K562 (cell line): Measurements from ENCODE around the gene AGPAT2. TPM values are rescaled to one million over a fixed set of nuclear protein-coding genes. Genes with fewer than 3 reads are reported as not detected.

Experiments used
- BRF1 ChIP-seq: IDR thresholded peaks from 3 replicates; pipeline ENCODE4 v1.6.1; 2011; ENCODE audit warnings: borderline replicate concordance, mild to moderate bottlenecking; ENCODE audit not compliant: insufficient read length; ENCODE audit errors: extremely low read depth
- CHCHD3 ChIP-seq: fragments of 250-450 bp; sonication (Bioruptor Pico); IDR thresholded peaks from 2 replicates; pipeline ENCODE4 v2.1.2; 2022; ENCODE audit warnings: mild to moderate bottlenecking
- CHD2 ChIP-seq: IDR thresholded peaks from 2 replicates; pipeline ENCODE4 v1.6.1; 2011; ENCODE audit warnings: low read depth, low read length
- DMBX1 ChIP-seq: fragments of 250-450 bp; sonication (Bioruptor Pico); IDR thresholded peaks from 2 replicates; pipeline ENCODE4 v1.8.0; 2022; ENCODE audit warnings: inconsistent platforms, mild to moderate bottlenecking, moderate library complexity, borderline replicate concordance
- GTF2A2 ChIP-seq: IDR thresholded peaks from 2 replicates; pipeline ENCODE4 v1.6.1; 2016; ENCODE audit warnings: mild to moderate bottlenecking, missing genetic modification characterization, missing compliant biosample characterization
- MYNN ChIP-seq, 2 experiments: sonication (generic); formaldehyde crosslinking in 1 of 2; IDR thresholded peaks; 2 replicates each; pipeline versions ENCODE4 v1.5.0 to v1.6.1; 2016 to 2020; ENCODE audit warnings: antibody characterized with exemption in 1 of 2, missing genetic modification reagents in 1 of 2
- NFIC ChIP-seq: fragments of 450-650 bp; IDR thresholded peaks from 2 replicates; pipeline ENCODE4 v1.6.1; 2017; ENCODE audit warnings: mild to moderate bottlenecking, inconsistent platforms
- NFRKB ChIP-seq: fragments of 450-650 bp; IDR thresholded peaks from 2 replicates; pipeline ENCODE4 v1.6.1; 2016; ENCODE audit warnings: low read depth
- NR4A1 ChIP-seq, 2 experiments: fragments of 250-450 bp in 1 of 2; fragments of 450-650 bp in 1 of 2; sonication (Bioruptor Pico) in 1 of 2; IDR thresholded peaks; 2 replicates each; pipeline versions ENCODE4 v1.4.0 to v1.6.1; 2016 to 2020; ENCODE audit warnings: mild to moderate bottlenecking in 2 of 2, missing compliant biosample characterization in 1 of 2, missing genetic modification characterization in 1 of 2, moderate library complexity in 1 of 2
- RERE ChIP-seq: sonication (generic); formaldehyde crosslinking; IDR thresholded peaks from 2 replicates; pipeline ENCODE4 v1.8.0; 2023; ENCODE audit warnings: missing genetic modification reagents, mild to moderate bottlenecking, borderline replicate concordance
- TEAD1 ChIP-seq, 2 experiments: fragments of 450-650 bp in 1 of 2; sonication (generic) in 1 of 2; formaldehyde crosslinking; IDR thresholded peaks; 2 replicates each; pipeline versions ENCODE4 v1.4.0 to v1.8.0; 2020 to 2022; ENCODE audit warnings: mild to moderate bottlenecking in 2 of 2, missing genetic modification reagents in 1 of 2
- ZBTB12 ChIP-seq: fragments of 250-450 bp; sonication (Bioruptor Pico); IDR thresholded peaks from 2 replicates; pipeline ENCODE4 v1.4.0; 2020
- ZBTB5 ChIP-seq: fragments of 450-650 bp; IDR thresholded peaks from 2 replicates; pipeline ENCODE4 v1.6.1; 2017; ENCODE audit warnings: antibody characterized with exemption
- ZNF133 ChIP-seq: fragments of 250-450 bp; sonication (Bioruptor Pico); IDR thresholded peaks from 2 replicates; pipeline ENCODE4 v1.4.0; 2020; ENCODE audit warnings: mild to moderate bottlenecking
- ZNF239 ChIP-seq: fragments of 250-450 bp; sonication (Bioruptor Pico); IDR thresholded peaks from 2 replicates; pipeline ENCODE4 v1.4.0; 2020; ENCODE audit warnings: mild to moderate bottlenecking
- ZSCAN29 ChIP-seq: fragments of 450-650 bp; IDR thresholded peaks from 2 replicates; pipeline ENCODE4 v1.6.1; 2017
- polyA plus RNA-seq, 8 experiments: library from polyadenylated mRNA; depleted of rRNA in 4 of 8; stranded (reverse) in 5 of 8; unstranded in 3 of 8; fragments of >200 nt; fragmentation: Nextera tagmentation in 2 of 8; fragmentation: Illumina TruSeq in 1 of 8; extraction: Ambion mirVana in 2 of 8; extraction: Trizol in 1 of 8; gene quantifications; 2 replicates each; pipeline versions ENCODE4 v1.2.1 to v1.2.3, GENCODE V29; 2011 to 2014; ENCODE audit warnings: inconsistent platforms in 1 of 8, missing spikeins in 1 of 8
- total RNA-seq, 7 experiments: library from RNA; depleted of rRNA in 6 of 7; stranded (reverse); fragments of >200 nt in 6 of 7; fragmentation: Illumina TruSeq in 2 of 7; extraction: Trizol in 2 of 7; gene quantifications; 2 replicates each; pipeline versions ENCODE4 v1.2.1 to v1.2.3, GENCODE V29; 2011 to 2021; ENCODE audit warnings: low replicate concordance in 1 of 7
- TF ChIP-seq, protein P1 (sequence below): fragments of 250-450 bp; sonication (Bioruptor Pico); IDR thresholded peaks from 2 replicates; pipeline ENCODE4 v1.8.0; 2021; ENCODE audit warnings: moderate library complexity, mild to moderate bottlenecking, inconsistent platforms

The AGPAT2 gene
- total and polyA plus RNA-seq, 9 of the 15 experiments (the other 6 are each of a cell fraction or from before 2014, with no cell fraction given) = 0.13 to 54.5 (median 23.9) TPM

DNA sequence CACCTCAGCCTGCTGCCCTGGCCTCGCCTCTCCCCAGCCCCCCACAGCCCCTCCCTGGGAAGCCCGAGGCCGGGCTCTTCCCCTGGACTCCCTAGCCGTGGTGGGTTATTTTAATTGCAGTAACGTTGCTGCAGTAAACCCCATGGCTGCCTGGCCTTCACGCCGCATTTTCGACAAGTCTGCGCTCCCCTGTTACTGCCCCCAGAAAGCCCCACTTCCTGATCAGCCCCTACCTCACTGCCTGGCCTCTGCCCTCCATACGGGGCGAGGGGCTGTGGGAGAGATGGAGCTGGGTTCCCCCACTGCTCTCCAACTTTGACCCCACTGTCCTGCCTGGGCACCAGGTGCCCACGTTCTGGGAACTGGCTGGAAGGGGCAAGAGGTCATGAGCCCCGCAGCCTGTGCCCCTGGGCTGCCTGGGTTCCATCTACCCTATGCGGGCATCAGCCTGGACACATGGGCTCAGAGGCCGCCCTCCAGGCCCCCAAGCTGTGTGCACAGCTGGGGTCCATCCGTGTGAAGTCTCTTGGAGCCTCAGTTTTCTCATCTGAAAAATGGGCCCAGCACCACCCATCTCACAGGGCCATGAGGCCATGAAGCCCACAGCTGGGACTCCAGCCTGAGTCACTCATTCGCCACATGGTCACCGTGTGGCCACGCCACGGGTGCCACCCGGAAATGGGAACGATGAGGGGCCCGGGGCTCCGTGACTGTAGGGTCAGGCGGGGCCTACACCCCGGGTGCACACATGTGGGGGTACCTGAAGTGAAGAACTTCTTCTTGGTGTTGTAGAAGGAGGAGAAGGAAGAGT, 13.1 kb downstream of the AGPAT2 start (continued):
- TF ChIP-seq ZSCAN29 (no peak), NFRKB (no peak), BRF1 (no peak), ZBTB12 (CRISPR knock-in tag) (no peak), ZBTB5 (no peak), MYNN (IDR thresholded peaks at IDR 0.05) (peak; percentile 90), MYNN (CRISPR knock-in tag; IDR thresholded peaks at IDR 0.05) (no peak), CHCHD3 (no peak), NR4A1 (CRISPR knock-in tag; IDR thresholded peaks at IDR 0.05) (no peak), NR4A1 (tag; IDR thresholded peaks at IDR 0.05) (no peak), ZNF133 (CRISPR knock-in tag) (no peak), CHD2 (no peak), NFIC (peak; percentile 29; the same call in 1 of the 2 replicates), GTF2A2 (tag) (no peak), TEAD1 (CRISPR knock-in tag; IDR thresholded peaks at IDR 0.05) (peak in 1 of 2 experiments; percentile 15; a peak in 1 of 4 replicates), DMBX1 (CRISPR knock-in tag) (no peak), RERE (no peak), ZNF239 (CRISPR knock-in tag) (no peak)
- TF ChIP-seq, protein P1, sequence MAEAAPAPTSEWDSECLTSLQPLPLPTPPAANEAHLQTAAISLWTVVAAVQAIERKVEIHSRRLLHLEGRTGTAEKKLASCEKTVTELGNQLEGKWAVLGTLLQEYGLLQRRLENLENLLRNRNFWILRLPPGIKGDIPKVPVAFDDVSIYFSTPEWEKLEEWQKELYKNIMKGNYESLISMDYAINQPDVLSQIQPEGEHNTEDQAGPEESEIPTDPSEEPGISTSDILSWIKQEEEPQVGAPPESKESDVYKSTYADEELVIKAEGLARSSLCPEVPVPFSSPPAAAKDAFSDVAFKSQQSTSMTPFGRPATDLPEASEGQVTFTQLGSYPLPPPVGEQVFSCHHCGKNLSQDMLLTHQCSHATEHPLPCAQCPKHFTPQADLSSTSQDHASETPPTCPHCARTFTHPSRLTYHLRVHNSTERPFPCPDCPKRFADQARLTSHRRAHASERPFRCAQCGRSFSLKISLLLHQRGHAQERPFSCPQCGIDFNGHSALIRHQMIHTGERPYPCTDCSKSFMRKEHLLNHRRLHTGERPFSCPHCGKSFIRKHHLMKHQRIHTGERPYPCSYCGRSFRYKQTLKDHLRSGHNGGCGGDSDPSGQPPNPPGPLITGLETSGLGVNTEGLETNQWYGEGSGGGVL = no peak
